Heart left ventricle (tissue), 16 donors: ENCODE data around the gene RPL29. TPM values are rescaled to one million over a fixed set of nuclear protein-coding genes. Genes with fewer than 3 reads are reported as not detected.
A peak's percentile ranks its signal among the peaks of the same experiment; 100 is the strongest.

Source experiments
- ATAC-seq, 4 donors: fragments of 200-7000 bp; cut with Tn5 transposase; one replicate each; pipeline ENCODE4 v1.9.1; 2020 to 2022; ENCODE audit warnings: moderate library complexity in 4 of 4, mild to moderate bottlenecking in 3 of 4, moderate number of reproducible peaks in 1 of 4
- DNase-seq, 5 donors: peaks; one replicate each; pipeline ENCODE4 v3.0.0-alpha.2; 2020
- H3K27ac ChIP-seq, 12 donors: fragments of 200-600 bp; sonication (generic) in 4 of 12; one replicate each; pipeline versions ENCODE4 v1.5.0 to v1.8.0; 2016 to 2022; ENCODE audit warnings: mild to moderate bottlenecking in 2 of 12
- H3K27me3 ChIP-seq, 9 donors: fragments of 200-600 bp; sonication (generic) in 2 of 9; one replicate each; pipeline versions ENCODE4 v1.5.1 to v1.8.0; 2016 to 2022; ENCODE audit warnings: mild to moderate bottlenecking in 3 of 9
- H3K36me3 ChIP-seq, 9 donors: fragments of 200-600 bp; sonication (generic) in 2 of 9; one replicate each; pipeline versions ENCODE4 v1.5.0 to v1.8.0; 2018 to 2022; ENCODE audit warnings: mild to moderate bottlenecking in 2 of 9
- H3K4me1 ChIP-seq, 12 donors: fragments of 200-600 bp; sonication (generic) in 4 of 12; one replicate each; pipeline versions ENCODE4 v1.5.0 to v1.8.0; 2016 to 2022; ENCODE audit warnings: mild to moderate bottlenecking in 3 of 12
- H3K4me3 ChIP-seq, 12 donors: fragments of 200-600 bp; sonication (generic) in 4 of 12; one replicate each; pipeline versions ENCODE4 v1.5.0 to v1.8.0; 2017 to 2022; ENCODE audit warnings: mild to moderate bottlenecking in 9 of 12, moderate library complexity in 4 of 12
- H3K9me3 ChIP-seq, 12 donors: fragments of 200-600 bp; sonication (generic) in 4 of 12; one replicate each; pipeline versions ENCODE4 v1.5.0 to v1.8.0; 2016 to 2022; ENCODE audit warnings: mild to moderate bottlenecking in 1 of 12
- POLR2A ChIP-seq, 2 donors: fragments of 450-650 bp; IDR thresholded peaks; one replicate each; pipeline ENCODE4 v1.6.1; 2017; ENCODE audit warnings: antibody characterized with exemption in 2 of 2, mild to moderate bottlenecking in 2 of 2, moderate library complexity in 2 of 2
- WGBS, 4 donors: extraction: QIAGEN DNeasy Blood & Tissue Kit in 2 of 4; methylation state at CpG; one replicate each; pipeline versions ENCODE4 v1.1.5 to v1.1.7; 2013 to 2018; 5-methylcytosine and 5-hydroxymethylcytosine counted together
- intact Hi-C, 10 donors: fragments of 100-400 bp; cut with DNase I; formaldehyde crosslinking; loops; one replicate each; pipeline versions ENCODE4 v1.11.1 to v1.14.2; 2022
- polyA plus RNA-seq, 2 donors: library from polyadenylated mRNA; stranded (reverse); fragments of 200-250 nt; gene quantifications; one replicate each; pipeline ENCODE4 v1.2.3, GENCODE V29; 2013
- total RNA-seq, 9 donors: library from RNA; depleted of rRNA in 2 of 9; stranded (reverse); fragments of >200 nt in 2 of 9; fragmentation: NEBNext Ultra II Directional in 3 of 9; extraction: Animal tissue kit (Norgen Biotek cat#: 25700) in 3 of 9; gene quantifications; one replicate each; pipeline versions ENCODE4 v1.1.0 to v1.2.4, GENCODE V29; 2016 to 2023
- TF ChIP-seq, protein P1 (sequence below), 12 donors: fragments of 200-600 bp; sonication (generic) in 4 of 12; IDR thresholded peaks; one replicate each; pipeline versions ENCODE4 v1.5.0 to v1.8.0; 2018 to 2022; ENCODE audit warnings: antibody characterized with exemption in 12 of 12, mild to moderate bottlenecking in 5 of 12
- donor health status: ischemic (EF 13 %, LVEDD 7.1; RV severe dilation, severe dysfunction).
- donor health status: healthy with polysubstance abuse.
- donor health status: DM: no; HTN: yes; CAD: no.
- donor health status: DM: no; HTN: no; CAD: no.
- donor health status: ischemic (EF 25% LVEDD 6.9; RV normal size, moderate dysfunction).
- donor health status: ischemic (EF 25% LVEDD 5.7; RV mildly dilated, moderate dysfunction).
- donor health status: healthy.
- donor health status: DM: yes; HTN: yes; CAD: no.
- donor health status: ischemic (EF 35%, LVEDD 5.7; RV mildly dilated, moderate dysfunction).
- donor health status: nonischemic (EF 11% LVEDD 7.7; RV severe dilation, severe dysfunction).
- donor health status: DM: yes; HTN: yes; CAD: no.
- donor health status: PGD.
- donor health status: ischemic (EF 29% LVEDD 5.4; RV normal size, mild dysfunction).
- donor health status: nonischemic (EF 23%, LVEDD 6.1; RV moderate dilation, normal function).

Gene RPL29
- total and polyA plus RNA-seq, 11 donors: 515 to 1,405 (median 731) TPM

DNA sequence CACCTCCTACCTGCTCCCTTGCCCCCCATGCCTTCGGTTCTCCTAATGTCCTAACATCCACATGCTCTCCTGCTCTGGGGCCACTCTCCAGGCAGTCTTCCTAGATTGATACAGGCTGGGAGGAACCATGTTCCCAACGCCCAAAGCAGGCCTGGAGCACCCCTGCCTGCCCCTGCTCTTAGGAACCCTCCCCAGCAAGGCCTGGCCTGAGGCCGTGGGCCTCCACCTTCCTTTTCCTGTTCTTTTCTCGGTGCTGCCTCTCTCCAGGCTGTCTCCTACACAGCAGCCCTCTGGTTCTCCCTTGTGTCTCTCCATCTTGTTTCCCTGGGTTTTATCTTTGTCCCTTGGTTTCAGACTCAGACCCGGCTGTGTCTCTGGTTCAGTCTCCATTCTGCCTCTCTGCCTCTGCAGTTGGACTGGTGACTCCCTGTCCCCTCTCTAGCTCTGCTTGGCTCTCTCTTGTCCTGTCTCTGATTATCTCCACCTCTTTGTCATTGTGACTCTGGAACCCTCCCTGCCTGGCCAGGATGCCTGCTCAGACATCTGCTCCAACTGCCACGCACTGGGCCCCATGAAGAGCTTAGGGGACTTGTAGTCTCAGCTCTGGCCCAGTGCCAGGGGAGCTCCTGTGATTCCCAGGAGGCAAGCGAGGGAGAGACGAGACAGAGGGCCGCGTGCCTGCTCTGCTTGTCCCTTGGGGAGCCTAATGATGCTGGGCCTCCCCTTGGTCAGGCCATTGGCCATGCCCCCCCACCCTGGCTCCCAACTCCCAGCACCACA lies 26.0 kb upstream of the RPL29 start:
- Histone ChIP-seq H3K4me1 (peaks cover 42 to 99% (median 85%) of the 10 kb centered on the region in 12 donors), H3K9me3 (no peaks in the 10 kb centered on the region), H3K36me3 (no peaks in the 10 kb centered on the region), H3K27ac (peak overlapping the region; percentile 81 to 99 (median 93)), H3K4me3 (peak overlapping the region in 5 of 12 donors; percentile 32 to 55 (median 48)), H3K27me3 (no peaks in the 10 kb centered on the region)
- intact Hi-C loops: loop anchor here in 1 of 10 donors (2.0 kb wide), 1 partner anchor 31 kb away; no protein-coding TSS in a partner anchor
- DNase-seq: peak; percentile 74 to 90 (median 87)
- 34 to 45% (median 36%) methylated on average over 7 to 10 of the region's 10 CpGs for WGBS, 4 donors
- TF ChIP-seq, protein P1, sequence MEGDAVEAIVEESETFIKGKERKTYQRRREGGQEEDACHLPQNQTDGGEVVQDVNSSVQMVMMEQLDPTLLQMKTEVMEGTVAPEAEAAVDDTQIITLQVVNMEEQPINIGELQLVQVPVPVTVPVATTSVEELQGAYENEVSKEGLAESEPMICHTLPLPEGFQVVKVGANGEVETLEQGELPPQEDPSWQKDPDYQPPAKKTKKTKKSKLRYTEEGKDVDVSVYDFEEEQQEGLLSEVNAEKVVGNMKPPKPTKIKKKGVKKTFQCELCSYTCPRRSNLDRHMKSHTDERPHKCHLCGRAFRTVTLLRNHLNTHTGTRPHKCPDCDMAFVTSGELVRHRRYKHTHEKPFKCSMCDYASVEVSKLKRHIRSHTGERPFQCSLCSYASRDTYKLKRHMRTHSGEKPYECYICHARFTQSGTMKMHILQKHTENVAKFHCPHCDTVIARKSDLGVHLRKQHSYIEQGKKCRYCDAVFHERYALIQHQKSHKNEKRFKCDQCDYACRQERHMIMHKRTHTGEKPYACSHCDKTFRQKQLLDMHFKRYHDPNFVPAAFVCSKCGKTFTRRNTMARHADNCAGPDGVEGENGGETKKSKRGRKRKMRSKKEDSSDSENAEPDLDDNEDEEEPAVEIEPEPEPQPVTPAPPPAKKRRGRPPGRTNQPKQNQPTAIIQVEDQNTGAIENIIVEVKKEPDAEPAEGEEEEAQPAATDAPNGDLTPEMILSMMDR (IDR thresholded peaks at IDR 0.05): no peak
- peak in 1 of 2 donors; percentile 50 for TF ChIP-seq POLR2A (IDR thresholded peaks at IDR 0.05)
- ATAC-seq: peak; percentile 36 to 62 (median 43)

DNA sequence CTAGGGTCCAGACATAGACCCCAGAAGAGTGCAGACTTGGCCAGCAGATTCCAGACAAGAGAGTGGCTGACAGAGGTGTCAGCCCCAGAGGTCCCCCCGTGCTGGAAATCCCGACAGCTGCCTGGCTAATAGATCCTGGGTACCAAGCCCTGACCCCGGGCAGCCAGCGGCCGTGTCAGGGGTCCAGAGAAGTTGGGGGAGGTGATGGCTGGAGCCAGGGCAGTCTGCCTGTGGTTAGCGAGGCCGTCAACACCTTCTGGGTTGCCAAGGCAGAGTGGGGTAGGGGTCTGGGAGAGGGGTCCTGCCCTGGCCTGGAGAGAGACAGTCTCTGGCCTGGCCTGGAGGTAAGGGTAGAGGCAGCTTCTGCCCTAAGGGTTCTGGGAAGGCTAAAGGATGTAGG lies 25.1 kb upstream of the RPL29 start:
- peak overlapping the region; percentile 81 to 99 (median 93) for H3K27ac ChIP-seq
- WGBS, 4 donors: 82 to 92% (median 87%) methylated on average over 7 of the region's 7 CpGs
- H3K9me3 ChIP-seq: no peaks in the 10 kb centered on the region
- peaks cover 44 to 100% (median 85%) of the 10 kb centered on the region in 12 donors for H3K4me1 ChIP-seq
- intact Hi-C loops: loop anchor here in 1 of 10 donors (1.0 kb wide), 1 partner anchor 21 kb away; no protein-coding TSS in a partner anchor
- TF ChIP-seq, protein P1 (IDR thresholded peaks at IDR 0.05): no peak
- TF ChIP-seq POLR2A (IDR thresholded peaks at IDR 0.05): no peak
- DNase-seq: no peak
- H3K4me3 ChIP-seq: no peak overlapping the region
- H3K36me3 ChIP-seq: no peaks in the 10 kb centered on the region
- H3K27me3 ChIP-seq: no peaks in the 10 kb centered on the region
- no peak for ATAC-seq

DNA sequence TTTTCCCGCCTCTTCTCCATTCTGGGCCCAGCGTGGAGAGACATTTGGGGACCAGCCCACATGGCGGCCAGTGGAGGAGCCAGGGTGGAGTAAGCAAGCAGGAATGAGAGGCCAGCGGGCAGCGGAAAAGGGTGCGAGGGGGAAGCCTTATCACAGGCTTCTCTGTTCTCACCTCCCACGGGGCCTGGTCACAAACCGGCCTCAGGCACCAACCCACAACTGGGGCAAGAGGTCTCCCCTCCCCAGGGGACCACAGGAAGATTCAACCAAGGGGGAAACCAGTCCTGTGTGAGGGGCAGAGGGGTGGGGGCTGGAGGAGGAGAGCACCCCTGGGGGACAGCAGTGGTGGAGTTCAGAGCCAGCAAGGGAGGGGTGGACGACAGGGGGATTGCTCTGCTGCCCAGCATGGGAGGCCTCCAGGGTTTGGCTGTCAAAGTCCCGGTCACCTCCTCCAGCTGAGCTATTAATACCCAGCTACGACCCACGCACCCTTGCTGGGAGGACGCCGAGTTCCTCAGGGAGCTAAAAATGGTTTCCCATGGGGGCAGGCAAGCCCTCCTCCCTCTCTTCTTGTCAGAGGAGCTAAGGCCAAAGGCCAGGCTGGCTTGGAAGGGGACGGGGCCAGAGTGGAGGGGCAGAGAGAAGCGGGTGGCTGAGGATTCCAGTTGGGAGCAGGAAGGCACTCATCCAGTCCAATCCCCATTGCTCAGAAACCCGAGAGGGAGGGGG lies 23.8 kb upstream of the RPL29 start:
- peaks cover 36 to 100% (median 78%) of the 10 kb centered on the region in 12 donors for H3K4me1 ChIP-seq
- ATAC-seq: peak; percentile 78 to 83 (median 80)
- peak overlapping the region; percentile 81 to 99 (median 93) for H3K27ac ChIP-seq
- WGBS, 4 donors: 24 to 29% (median 26%) methylated on average over 16 to 17 of the region's 17 CpGs
- intact Hi-C loops: loop anchor here in 2 of 10 donors (1.0 to 5.0 kb wide), 2 partner anchors 22 to 33 kb away; no protein-coding TSS in a partner anchor
- peak; percentile 83 to 94 (median 85) for DNase-seq
- no peaks in the 10 kb centered on the region for H3K27me3 ChIP-seq
- no peaks in the 10 kb centered on the region for H3K36me3 ChIP-seq
- no peaks in the 10 kb centered on the region for H3K9me3 ChIP-seq
- TF ChIP-seq, protein P1 (IDR thresholded peaks at IDR 0.05): no peak
- peak in 1 of 2 donors; percentile 64 for TF ChIP-seq POLR2A (IDR thresholded peaks at IDR 0.05)
- H3K4me3 ChIP-seq: no peak overlapping the region
